NCI-H2107 (cell line): ENCODE data around the gene CAMK2G.
"Not testable (repeated sequence)": the region's sequence is repeated elsewhere in the genome, so short reads cannot be mapped to it uniquely, and the experiment has no call there.

Experiments
- DNase-seq: peaks from one replicate; lab custom pipeline; 2025; lab: John Stamatoyannopoulos, UW

The CAMK2G gene

DNA sequence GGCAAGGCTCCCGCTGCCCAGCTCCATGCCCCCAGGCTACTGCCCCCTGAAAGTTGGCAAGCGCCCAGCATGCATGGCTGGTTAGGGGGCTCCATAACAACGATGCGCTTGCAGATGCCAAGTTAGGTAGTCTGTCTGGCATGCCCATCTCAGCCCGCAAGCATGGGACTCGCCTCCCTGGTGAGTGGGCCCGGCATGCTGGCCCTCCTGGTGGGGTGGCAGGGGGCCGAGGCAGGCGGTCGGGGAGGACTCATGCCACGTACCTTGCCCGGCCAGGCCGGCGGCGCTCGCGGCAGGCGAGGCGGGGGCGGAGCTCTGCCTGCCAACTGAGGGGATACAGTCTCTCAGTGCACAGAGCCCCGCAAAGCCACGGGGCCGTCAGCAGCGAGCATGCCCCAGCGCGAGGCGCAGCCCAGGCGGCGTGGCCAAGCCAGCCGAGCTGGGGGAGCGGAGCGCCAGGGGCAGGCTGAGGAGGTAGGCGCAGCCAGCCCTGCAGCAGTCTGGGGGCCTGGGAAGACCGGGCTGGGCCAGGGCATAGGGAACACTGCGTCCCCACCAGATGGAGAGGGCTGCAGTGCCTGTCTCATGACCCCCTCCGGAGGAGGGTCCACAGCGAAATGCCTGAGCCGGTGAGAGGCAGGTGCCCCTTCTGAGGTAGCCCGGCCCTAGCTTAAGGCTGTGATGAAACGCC lies 34.9 kb downstream of the CAMK2G start:
- DNase-seq, result no peak

DNA sequence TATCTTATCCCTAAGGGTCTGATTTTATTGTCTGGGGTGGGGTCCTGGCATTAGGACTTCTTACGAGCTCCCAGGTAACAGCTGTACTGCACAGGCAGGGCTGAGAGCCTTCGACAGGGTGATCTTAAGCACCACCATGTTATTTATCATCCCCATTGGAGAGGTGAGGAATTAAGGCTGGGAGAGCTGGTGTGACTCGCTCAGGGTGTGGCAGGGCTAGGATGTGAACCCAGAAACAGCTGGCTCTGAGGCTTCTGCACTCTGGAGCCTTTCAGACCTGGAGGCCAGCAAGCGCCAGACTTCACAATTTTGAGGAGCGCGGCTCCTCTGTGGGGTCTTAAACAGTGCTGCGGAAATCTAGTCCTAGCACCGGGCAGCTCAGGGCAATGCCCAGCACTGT lies 35.5 kb downstream of the CAMK2G start:
- no peak for DNase-seq

DNA sequence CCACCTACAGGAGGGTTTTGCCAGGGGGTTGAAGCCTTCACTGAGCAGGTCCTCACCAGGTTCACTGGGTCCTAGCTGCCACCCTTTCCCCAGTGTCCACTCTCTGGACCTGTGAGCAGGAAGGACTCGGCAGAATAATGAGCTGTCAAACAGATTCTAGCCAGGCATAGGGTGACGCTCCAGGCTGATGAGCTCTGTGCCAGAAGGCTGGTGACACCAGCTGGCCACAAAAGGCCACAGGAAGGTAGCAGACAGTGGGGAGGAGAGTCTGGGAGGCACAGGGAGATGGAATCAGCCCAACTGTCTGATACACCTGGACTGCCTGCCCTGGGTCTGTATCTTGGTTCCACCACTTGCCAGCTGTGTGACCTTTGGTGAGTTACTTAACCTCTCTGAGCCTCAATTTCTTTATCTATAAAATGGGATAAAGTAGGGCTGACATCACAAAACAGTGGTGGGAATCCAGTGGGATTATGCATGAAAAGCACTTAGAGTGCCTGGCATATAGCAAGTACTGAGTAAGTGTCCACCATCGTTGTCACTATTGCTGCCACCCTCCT lies 36.3 kb downstream of the CAMK2G start:
- no peak for DNase-seq

GRCh38 chr10:73837072-73837471 lies 37.3 kb downstream of the CAMK2G start:
- DNase-seq, result no peak

- no peak for DNase-seq
Measured at GRCh38 chr10:73836427-73836980, 37.9 kb downstream of the CAMK2G start.

- not testable (repeated sequence) for DNase-seq
Measured at GRCh38 chr10:73829090-73829489, 45.3 kb downstream of the CAMK2G start.

GRCh38 chr10:73828161-73828560 lies 46.2 kb downstream of the CAMK2G start:
- no peak for DNase-seq

DNA sequence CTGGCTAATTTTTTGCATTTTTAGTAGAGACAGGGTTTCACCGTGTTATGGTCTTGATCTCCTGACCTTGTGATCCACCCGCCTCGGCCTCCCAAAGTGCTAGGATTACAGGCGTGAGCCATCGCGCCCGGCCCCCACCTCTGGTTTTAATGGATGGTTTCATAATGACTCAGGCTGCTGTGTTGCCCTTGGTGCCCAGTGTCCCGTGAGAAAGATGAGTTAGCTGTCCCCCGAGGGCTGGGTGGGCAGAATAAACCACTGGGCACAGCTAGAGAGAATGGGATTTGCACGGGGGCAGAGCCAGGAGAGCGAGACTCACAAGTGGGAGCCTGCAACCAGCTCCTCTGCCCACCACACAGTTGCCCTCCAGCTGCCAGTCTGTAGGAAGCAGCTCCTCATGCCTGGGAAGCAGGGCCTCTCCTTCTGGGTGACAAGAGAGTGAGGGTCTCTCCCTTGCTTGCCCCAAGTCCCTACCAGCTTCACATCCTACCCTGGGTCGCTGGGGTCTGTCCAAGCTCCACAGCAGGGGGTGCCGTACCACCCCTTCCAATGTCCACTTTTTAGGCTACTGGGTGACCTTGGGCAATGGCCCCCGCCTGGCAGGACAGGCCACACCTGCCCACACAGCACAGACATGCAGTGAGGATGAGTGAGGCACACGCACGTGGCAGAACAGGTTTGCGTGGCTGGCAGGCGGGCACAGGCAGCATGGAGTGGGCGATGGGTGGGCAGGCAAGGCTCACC lies 46.8 kb downstream of the CAMK2G start:
- DNase-seq, result no peak

- no peak for DNase-seq
Measured at GRCh38 chr10:73824146-73824725, 50.1 kb downstream of the CAMK2G start.

DNA sequence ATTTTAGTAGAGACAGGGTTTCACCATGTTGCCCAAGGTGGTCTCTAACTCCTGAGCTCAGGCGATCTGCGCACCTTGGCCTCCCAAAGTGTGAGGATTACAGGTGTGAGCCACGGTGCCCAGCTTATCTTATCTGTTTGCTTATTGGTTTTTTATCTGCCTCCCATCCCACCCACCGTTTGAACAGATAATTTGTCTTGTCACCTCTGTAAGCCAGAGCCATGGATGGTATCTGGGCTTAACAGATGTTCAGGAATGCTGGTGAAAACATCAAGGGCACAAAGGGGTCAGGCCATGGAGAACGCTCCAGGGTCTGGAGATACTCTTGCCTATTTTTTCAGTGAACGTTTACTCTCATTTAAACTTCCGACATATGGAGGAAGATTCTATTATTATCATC lies 51.0 kb downstream of the CAMK2G start:
- DNase-seq, result no peak

DNA sequence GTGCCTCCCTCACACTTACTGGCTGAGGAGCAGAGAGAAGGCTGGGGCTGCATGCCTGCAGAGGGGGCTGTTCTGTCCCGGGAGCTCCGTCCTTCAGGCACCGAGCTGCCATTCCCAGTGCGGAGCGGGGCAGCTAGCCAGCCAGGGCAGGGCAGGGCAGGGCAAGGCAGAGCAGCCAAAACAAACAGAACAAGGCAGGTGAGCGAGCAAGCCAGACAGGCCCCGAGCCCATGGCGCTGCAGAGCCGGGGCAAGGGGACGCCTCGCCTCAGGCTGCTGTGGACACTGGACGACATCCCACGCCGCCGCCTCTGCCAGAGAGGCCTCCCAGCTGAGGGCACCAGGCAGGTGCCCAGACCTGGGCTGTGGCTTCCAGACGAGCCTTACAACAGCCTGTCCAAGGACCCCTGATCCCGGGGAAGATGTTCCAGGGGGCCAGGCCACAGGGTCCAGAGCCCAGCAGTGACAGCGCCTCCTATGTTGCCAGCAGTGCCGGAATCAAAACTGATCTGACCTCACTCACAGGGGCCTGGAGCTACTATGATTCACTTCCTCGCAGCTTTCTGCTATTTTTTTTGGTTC lies 54.8 kb downstream of the CAMK2G start:
- DNase-seq, result no peak

DNA sequence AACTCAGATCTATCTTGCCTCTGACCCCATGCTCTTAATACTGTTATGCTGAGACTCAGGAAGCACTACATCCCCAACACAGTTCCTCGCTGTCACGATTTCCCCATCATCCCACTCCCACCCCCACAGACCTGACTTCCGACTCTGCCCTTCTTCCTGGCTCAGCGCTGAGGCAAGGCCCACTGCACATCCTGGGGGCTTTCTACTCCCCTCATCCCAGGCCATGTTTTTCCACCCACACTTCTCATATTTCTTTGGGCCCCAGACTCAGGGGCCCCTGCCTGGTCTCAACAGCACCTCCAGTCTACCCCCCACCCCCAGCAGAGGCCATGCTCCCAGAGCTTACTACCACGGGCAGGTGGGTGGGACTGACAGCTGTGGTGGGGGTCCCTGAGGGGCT lies 55.3 kb downstream of the CAMK2G start:
- no peak for DNase-seq

- DNase-seq, result no peak
Measured at GRCh38 chr10:73818402-73818801, 56.0 kb downstream of the CAMK2G start.

GRCh38 chr10:73817826-73818225 lies 56.5 kb downstream of the CAMK2G start:
- DNase-seq, result no peak

DNA sequence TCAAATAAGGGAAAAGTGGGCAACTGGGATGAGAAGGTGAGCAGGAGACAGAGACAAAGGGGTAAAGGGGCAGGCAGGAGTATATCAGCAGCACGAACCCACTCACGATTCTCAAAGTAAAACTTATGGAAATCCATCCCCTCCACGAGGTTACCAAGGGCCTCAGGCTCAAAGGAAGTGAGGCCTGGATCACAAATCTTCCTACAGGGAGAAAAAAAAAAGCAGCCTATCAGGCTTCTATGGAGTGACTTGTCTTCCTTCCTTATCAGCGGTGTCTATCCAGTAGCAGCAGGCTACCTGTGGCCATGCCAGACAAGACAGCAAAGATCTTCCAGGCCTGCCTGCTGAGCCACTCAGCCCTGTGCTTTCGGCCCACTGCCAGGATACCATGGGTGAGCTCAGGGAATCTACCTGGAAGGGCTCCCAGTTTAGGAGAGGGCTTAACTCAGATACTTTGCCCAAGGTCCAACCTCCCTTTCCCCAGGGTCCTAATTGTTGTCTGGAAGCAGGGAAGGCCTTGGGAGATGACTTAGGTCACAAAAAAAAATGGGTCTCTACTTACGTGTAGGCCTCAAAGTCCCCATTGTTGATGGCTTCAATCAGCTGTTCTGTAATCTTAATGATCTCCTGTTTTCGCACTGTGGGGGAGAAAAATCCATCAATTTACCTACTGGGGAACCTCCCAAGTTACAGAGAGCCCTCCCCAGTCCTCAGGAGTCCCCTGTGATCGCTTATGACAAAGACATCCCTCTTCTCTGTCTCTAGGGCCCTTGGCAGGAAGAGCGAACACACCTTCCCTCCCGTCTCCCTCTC lies 57.2 kb downstream of the CAMK2G start:
- DNase-seq, result no peak

GRCh38 chr10:73815719-73816030 lies 58.7 kb downstream of the CAMK2G start:
- DNase-seq, result no peak

- no peak for DNase-seq
Measured at GRCh38 chr10:73814896-73815718, 59.2 kb downstream of the CAMK2G start.

DNA sequence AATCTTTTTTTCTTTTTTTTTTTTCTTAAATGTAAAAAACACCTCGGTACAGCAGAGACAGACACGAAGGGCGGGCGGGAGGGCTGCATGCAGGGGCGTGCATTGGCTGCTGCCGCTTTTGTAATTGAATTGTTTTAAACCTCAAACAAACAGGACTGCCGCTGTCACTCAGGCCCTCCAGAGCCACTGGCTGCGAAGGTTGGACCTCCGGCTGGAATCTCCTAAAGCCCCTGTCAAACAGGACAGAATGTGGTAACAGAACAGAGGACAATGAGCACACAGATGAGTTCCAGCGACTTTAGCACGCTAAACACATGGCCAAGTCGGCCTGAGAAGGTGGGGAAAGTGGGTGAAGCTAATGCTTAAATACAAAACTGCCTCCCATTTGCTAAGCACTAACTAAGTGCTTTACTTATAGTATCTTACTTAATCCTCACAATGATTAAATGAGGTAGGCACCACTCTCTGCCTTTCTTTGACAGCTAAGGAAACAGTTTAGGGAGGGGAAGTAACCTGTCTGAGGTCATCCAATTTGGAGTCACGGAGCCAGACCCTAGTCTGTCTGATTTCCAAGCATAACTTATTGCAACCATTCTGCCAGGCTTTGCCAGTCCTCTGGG lies 60.0 kb downstream of the CAMK2G start:
- DNase-seq, result no peak

DNA sequence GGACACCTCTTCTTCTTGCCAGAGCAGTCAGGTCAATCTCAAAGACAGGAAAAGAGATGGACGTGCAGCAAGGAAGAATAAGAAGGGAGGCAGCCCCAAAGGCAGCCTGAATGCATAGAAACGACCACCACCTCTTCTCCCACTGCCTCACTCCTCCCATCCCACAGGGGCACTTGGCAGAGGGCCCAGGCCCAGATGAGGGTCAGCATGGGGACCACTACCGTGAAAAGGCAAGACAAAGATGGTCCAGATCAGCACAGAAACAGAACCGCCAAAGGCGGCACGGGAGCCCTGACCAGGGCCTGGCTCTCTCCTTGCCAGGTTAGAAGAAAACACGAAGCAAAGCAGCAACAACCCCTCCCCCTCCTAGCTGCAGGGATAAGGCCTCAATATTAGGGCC lies 61.0 kb downstream of the CAMK2G start:
- DNase-seq, result no peak

- DNase-seq, result no peak
Measured at GRCh38 chr10:73812657-73813056, 61.7 kb downstream of the CAMK2G start.
